ENCODE data around the gene IL4I1. TPM values are rescaled to one million over a fixed set of nuclear protein-coding genes. Genes with fewer than 3 reads are reported as not detected.

Gene IL4I1
- total and polyA plus RNA-seq, 10 donors, result 1.1 to 20.2 (median 4.8) TPM

- intact Hi-C loops (cut with DNase I; ENCODE audit: low total_unique reads), result no loop called here
- Histone ChIP-seq H3K4me1 (peaks cover 33 to 90% (median 66%) of the 10 kb centered on the region in 6 donors), H3K27me3 (replicated peaks in 1 of 7) (no peaks in the 10 kb centered on the region), H3K4me3 (peak overlapping the region in 4 of 8 donors; percentile 4 to 93 (median 83)), H3K36me3 (peaks cover 4 to 55% (median 49%) of the 10 kb centered on the region in 6 donors), H3K9me3 (no peaks in the 10 kb centered on the region), H3K27ac (peak overlapping the region in 4 of 8 donors; percentile 95 to 98 (median 96))
- TF ChIP-seq CTCF (IDR thresholded peaks at IDR 0.05 in 8 of 11, conservative IDR thresholded peaks at IDR 0.05 in 3 of 11), result no peak
- no peak for TF ChIP-seq POLR2AphosphoS5 (IDR thresholded peaks at IDR 0.05)
- TF ChIP-seq POLR2A (IDR thresholded peaks at IDR 0.05), result no peak
- DNase-seq, result no peak
- 83 to 93% (median 86%) methylated on average over 13 of the region's 13 CpGs for WGBS, 5 donors
Measured at GRCh38 chr19:49864890-49865289, 31.8 kb downstream of the IL4I1 start.

DNA sequence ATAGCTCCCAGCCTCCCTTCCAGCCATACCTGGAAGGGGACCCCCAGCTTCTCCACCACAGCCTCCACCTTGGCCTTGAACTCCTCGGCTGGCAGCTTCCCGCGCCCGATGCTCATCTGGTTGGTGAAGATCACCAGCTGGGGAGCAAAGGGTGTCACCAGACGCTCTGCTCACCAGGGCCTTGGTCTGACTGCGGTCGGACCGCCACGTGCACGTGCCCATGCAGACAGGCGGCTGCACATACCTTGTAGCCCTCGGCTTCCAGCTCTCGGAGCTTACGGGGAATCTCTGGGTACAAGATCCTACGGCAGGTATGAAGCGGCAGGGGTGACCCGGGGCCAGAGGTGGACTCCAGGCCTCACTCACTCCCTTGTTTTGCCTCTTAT, 32.8 kb downstream of the IL4I1 start:
- intact Hi-C loops (cut with DNase I; ENCODE audit: low total_unique reads), result no loop called here
- Histone ChIP-seq H3K4me3 (no peak overlapping the region), H3K36me3 (peaks cover 4 to 64% (median 57%) of the 10 kb centered on the region in 6 donors), H3K27ac (no peak overlapping the region), H3K27me3 (replicated peaks in 1 of 7) (no peaks in the 10 kb centered on the region), H3K9me3 (no peaks in the 10 kb centered on the region), H3K4me1 (peaks cover 29 to 90% (median 65%) of the 10 kb centered on the region in 6 donors)
- 78 to 96% (median 92%) methylated on average over 11 to 17 of the region's 17 CpGs for WGBS, 5 donors
- TF ChIP-seq POLR2A (IDR thresholded peaks at IDR 0.05), result no peak
- peak in 1 of 3 donors; percentile 31 for TF ChIP-seq POLR2AphosphoS5 (IDR thresholded peaks at IDR 0.05)
- DNase-seq, result peak; percentile 77

- 90 to 96% (median 94%) methylated on average over 22 to 24 of the region's 24 CpGs for WGBS, 5 donors
- TF ChIP-seq POLR2AphosphoS5 (IDR thresholded peaks at IDR 0.05) (no peak), CTCF (IDR thresholded peaks at IDR 0.05 in 8 of 11, conservative IDR thresholded peaks at IDR 0.05 in 3 of 11) (no peak), POLR2A (IDR thresholded peaks at IDR 0.05) (no peak)
- peaks cover 23 to 90% (median 60%) of the 10 kb centered on the region in 6 donors for H3K4me1 ChIP-seq
- H3K27me3 ChIP-seq (replicated peaks in 1 of 7), result no peaks in the 10 kb centered on the region
- no peak overlapping the region for H3K4me3 ChIP-seq
- DNase-seq, result no peak
- peaks cover 4 to 70% (median 62%) of the 10 kb centered on the region in 6 donors for H3K36me3 ChIP-seq
- no peaks in the 10 kb centered on the region for H3K9me3 ChIP-seq
- intact Hi-C loops (cut with DNase I; ENCODE audit: low total_unique reads), result no loop called here
- H3K27ac ChIP-seq, result peak overlapping the region in 1 of 8 donors; percentile 80
Measured at GRCh38 chr19:49863254-49863934, 33.3 kb downstream of the IL4I1 start.

- Histone ChIP-seq H3K4me1 (peaks cover 18 to 89% (median 54%) of the 10 kb centered on the region in 6 donors), H3K9me3 (no peaks in the 10 kb centered on the region), H3K4me3 (no peak overlapping the region), H3K36me3 (peaks cover 4 to 77% (median 70%) of the 10 kb centered on the region in 6 donors), H3K27ac (peak overlapping the region in 3 of 8 donors; percentile 78 to 84 (median 80)), H3K27me3 (replicated peaks in 1 of 7) (no peaks in the 10 kb centered on the region)
- intact Hi-C loops (cut with DNase I; ENCODE audit: low total_unique reads), result no loop called here
- 81 to 89% (median 85%) methylated on average over 42 to 49 of the region's 49 CpGs for WGBS, 5 donors
- DNase-seq, result peak; percentile 78
- TF ChIP-seq POLR2AphosphoS5 (IDR thresholded peaks at IDR 0.05) (peak in 1 of 3 donors; percentile 31), CTCF (IDR thresholded peaks at IDR 0.05 in 8 of 11, conservative IDR thresholded peaks at IDR 0.05 in 3 of 11) (no peak), POLR2A (IDR thresholded peaks at IDR 0.05) (no peak)
Measured at GRCh38 chr19:49862391-49863253, 34.1 kb downstream of the IL4I1 start.
